Nephron progenitor cell (in vitro differentiated cells): ENCODE measurements around the gene PTCD2.

Source experiments
- DNase-seq: peaks from one replicate; pipeline ENCODE4 v3.0.0; 2021
- H3K27ac Mint-ChIP-seq: 2 replicates; pipeline ENCODE4 v1.8.0; 2021; ENCODE audit warnings: mild to moderate bottlenecking, moderate library complexity, mixed read lengths
- H3K27me3 Mint-ChIP-seq: 2 replicates; pipeline ENCODE4 v1.8.0; 2021; ENCODE audit warnings: mild to moderate bottlenecking, low read depth, mixed read lengths; ENCODE audit not compliant: poor library complexity
- H3K36me3 Mint-ChIP-seq: 2 replicates; pipeline ENCODE4 v1.8.0; 2021; ENCODE audit warnings: low read depth, mixed read lengths
- H3K4me1 Mint-ChIP-seq: 2 replicates; pipeline ENCODE4 v1.8.0; 2021; ENCODE audit warnings: mixed read lengths
- H3K4me3 Mint-ChIP-seq: 2 replicates; pipeline ENCODE4 v1.8.0; 2021; ENCODE audit warnings: mild to moderate bottlenecking, moderate library complexity, mixed read lengths
- H3K9me3 Mint-ChIP-seq: 2 replicates; pipeline ENCODE4 v1.8.0; 2021; ENCODE audit warnings: mild to moderate bottlenecking, moderate library complexity, mixed read lengths
- CTCF ChIP-seq: fragments of 200-600 bp; sonication (generic); IDR thresholded peaks from 2 replicates; pipeline ENCODE4 v1.5.0; 2021; ENCODE audit warnings: antibody characterized with exemption

Gene PTCD2

DNA sequence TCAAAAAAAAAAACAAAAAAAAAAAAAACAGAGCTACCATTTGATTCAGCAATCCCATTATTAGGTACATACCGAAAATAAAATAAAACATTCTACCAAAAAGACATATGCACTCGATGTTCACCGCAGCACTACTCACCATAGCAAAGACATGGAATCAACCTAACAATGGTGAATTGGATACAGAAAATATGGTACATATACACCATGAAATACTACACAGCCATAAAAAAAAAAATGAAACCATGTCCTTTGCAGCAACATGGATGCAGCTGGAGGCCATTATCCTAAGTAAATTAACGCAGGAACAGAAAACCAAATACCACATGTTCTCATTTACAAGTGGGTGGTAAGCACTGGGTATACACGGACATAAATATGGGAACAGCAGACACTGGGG lies 21.5 kb upstream of the PTCD2 start:
- Mint-ChIP-seq H3K9me3 (peaks cover 10% of the 10 kb centered on the region), H3K27me3 (no peaks in the 10 kb centered on the region)
- DNase-seq, result no peak

GRCh38 chr5:72300590-72301339 lies 19.4 kb upstream of the PTCD2 start:
- no peak for TF ChIP-seq CTCF
- Mint-ChIP-seq H3K4me1 (peaks cover 23% of the 10 kb centered on the region), H3K27me3 (no peaks in the 10 kb centered on the region), H3K27ac (no peak overlapping the region), H3K4me3 (no peak overlapping the region), H3K36me3 (peaks cover 60% of the 10 kb centered on the region), H3K9me3 (peaks cover 13% of the 10 kb centered on the region)
- DNase-seq, result no peak

More for the DNA sequence above, 21.5 kb upstream of the PTCD2 start:
- Mint-ChIP-seq H3K36me3 (peaks cover 71% of the 10 kb centered on the region), H3K4me3 (no peak overlapping the region), H3K27ac (no peak overlapping the region), H3K4me1 (peaks cover 15% of the 10 kb centered on the region)
- no peak for TF ChIP-seq CTCF

DNA sequence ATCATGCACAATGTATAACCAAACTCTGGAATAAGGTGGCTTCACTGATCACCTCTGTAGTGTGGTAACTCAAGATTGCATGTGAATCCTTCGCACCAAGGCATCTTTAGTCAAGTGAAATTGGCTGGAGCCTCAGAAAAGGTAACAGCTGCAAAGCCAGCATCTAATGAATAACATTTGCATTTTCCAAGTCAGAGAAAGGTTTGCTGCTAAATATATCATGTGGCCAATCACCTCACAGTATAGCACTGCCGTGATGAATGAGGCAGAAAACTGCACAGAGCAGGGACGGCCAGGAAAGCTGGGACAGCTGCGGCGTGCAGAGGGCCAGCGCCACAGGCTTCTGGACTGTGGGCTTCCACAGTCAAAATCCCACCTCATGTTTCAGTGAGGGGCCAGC lies 18.6 kb upstream of the PTCD2 start:
- DNase-seq, result no peak
- H3K27ac Mint-ChIP-seq, result no peak overlapping the region
- no peak for TF ChIP-seq CTCF
- no peak overlapping the region for H3K4me3 Mint-ChIP-seq
- no peaks in the 10 kb centered on the region for H3K27me3 Mint-ChIP-seq
- peaks cover 55% of the 10 kb centered on the region for H3K36me3 Mint-ChIP-seq
- H3K4me1 Mint-ChIP-seq, result peaks cover 27% of the 10 kb centered on the region
- peaks cover 13% of the 10 kb centered on the region for H3K9me3 Mint-ChIP-seq

DNA sequence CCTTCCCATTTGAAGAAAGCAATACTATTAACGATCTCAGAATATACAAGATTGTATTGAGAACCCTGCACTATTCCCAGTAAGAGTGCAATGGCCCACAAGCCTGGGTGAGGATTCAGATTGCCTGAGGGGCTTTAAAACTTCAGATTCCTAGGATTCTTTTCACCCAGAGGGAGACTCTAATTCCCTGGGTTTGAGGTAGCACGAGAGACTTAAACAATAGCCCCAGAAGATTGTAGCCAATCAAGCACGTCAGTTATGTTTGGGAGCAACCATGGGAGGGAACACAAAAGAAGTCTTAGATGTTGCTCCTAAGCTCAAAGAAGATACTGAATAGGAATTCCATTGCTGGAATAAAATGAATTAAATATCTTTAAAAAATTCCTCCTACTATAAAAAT lies 18.0 kb upstream of the PTCD2 start:
- Mint-ChIP-seq H3K4me3 (no peak overlapping the region), H3K36me3 (peaks cover 55% of the 10 kb centered on the region), H3K4me1 (peaks cover 29% of the 10 kb centered on the region), H3K9me3 (peaks cover 13% of the 10 kb centered on the region), H3K27ac (peak overlapping the region; percentile 74), H3K27me3 (no peaks in the 10 kb centered on the region)
- no peak for DNase-seq
- TF ChIP-seq CTCF, result no peak

DNA sequence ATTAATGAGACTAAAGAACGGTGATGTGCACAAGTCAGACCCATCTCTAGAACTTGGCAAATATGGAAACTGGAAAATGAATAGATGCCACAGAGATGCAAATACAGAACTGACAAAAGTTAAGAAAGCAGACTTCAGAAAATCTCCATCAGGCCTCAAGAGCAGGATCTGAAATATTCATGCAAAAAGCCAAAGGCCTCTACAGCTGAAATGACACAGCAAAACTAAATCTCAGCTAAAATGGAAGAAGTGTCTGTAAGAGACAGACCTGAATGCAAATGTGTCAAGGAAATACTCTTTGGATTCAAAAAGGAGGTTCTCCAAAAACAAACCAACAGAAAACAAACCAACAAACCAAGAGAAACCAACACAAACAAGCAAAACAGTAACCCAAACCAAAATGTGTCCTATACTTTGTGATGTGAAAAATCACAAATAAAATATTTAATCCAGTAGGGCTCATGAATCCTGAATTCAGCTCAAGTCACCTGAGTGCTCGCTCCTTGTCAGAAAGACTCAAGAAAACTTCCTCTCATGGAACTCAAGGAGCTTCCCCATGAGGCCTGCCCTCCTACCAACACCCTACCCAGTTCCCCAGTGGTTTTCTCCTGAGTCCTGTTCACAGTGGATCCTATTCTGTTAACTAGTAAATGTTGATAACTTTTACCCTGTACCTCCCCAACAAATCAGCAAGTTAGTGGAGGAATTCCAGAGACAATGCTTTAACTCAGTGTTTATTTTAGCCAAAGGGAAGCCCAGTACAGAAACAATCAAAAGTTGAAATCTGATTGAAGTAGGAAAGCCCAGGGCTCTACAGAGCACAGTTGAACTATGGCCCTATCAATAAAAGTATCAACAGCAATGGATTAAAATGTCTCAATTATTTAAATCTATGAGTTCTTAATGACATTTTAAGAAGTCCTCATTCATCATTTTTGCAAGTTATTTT lies 14.7 kb upstream of the PTCD2 start:
- H3K27ac Mint-ChIP-seq, result peak overlapping the region; percentile 68
- no peak for DNase-seq
- peaks cover 39% of the 10 kb centered on the region for H3K4me1 Mint-ChIP-seq
- no peak overlapping the region for H3K4me3 Mint-ChIP-seq
- H3K36me3 Mint-ChIP-seq, result peaks cover 49% of the 10 kb centered on the region
- H3K9me3 Mint-ChIP-seq, result peaks cover 13% of the 10 kb centered on the region
- no peak for TF ChIP-seq CTCF
- H3K27me3 Mint-ChIP-seq, result no peaks in the 10 kb centered on the region
